HG03108 (cell line): ENCODE measurements around the gene GAGE2A.
"Not testable (repeated sequence)": the region's sequence is repeated elsewhere in the genome, so short reads cannot be mapped to it uniquely, and the experiment has no call there.

Source experiments
- ATAC-seq: cut with Tn5 transposase; IDR thresholded peaks from one replicate; pipeline ENCODE4 v1.9.1; 2021; ENCODE audit warnings: moderate library complexity; ENCODE audit not compliant: unreplicated experiment

The GAGE2A gene, protein sequence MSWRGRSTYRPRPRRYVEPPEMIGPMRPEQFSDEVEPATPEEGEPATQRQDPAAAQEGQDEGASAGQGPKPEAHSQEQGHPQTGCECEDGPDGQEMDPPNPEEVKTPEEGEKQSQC

DNA sequence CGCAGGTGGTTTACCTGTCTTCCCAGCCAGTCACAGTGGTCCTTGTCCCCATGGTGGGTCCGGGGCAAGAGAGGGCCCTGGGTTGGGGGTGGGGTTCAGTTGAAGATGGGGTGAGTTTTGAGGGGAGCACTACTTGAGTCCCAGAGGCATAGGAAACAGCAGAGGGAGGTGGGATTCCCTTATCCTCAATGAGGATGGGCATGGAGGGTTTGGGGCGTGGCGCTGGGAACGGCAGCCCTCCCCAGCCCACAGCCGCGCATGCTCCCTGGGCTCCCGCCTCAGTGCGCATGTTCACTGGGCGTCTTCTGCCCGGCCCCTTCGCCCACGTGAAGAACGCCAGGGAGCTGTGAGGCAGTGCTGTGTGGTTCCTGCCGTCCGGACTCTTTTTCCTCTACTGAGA lies at the start of gene GAGE2A:
TSS of gene GAGE2A (plus strand) at position 301 of the 400 bp plus-strand sequence. CDS start 1,155 bp downstream, outside the sequence.
- not testable (repeated sequence) for ATAC-seq

- ATAC-seq: not testable (repeated sequence)
These were observed 47.9 kb upstream of the GAGE2A start, which contains the start of gene GAGE12D for GRCh38 chrX:49541433-49541832. GAGE12D (plus strand) TSS chrX:49541733; CDS start chrX:49542888, 1,155 bp downstream.

DNA sequence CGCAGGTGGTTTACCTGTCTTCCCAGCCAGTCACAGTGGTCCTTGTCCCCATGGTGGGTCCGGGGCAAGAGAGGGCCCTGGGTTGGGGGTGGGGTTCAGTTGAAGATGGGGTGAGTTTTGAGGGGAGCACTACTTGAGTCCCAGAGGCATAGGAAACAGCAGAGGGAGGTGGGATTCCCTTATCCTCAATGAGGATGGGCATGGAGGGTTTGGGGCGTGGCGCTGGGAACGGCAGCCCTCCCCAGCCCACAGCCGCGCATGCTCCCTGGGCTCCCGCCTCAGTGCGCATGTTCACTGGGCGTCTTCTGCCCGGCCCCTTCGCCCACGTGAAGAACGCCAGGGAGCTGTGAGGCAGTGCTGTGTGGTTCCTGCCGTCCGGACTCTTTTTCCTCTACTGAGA lies 38.3 kb upstream of the GAGE2A start, which contains the start of gene GAGE12E:
TSS of gene GAGE12E (plus strand) at position 301 of the 400 bp plus-strand sequence. CDS start 1,155 bp downstream, outside the sequence.
- not testable (repeated sequence) for ATAC-seq

- not testable (repeated sequence) for ATAC-seq
These were observed 28.8 kb upstream of the GAGE2A start, which contains the start of gene GAGE12F for GRCh38 chrX:49560542-49560941. GAGE12F (plus strand) TSS chrX:49560842; CDS start chrX:49561997, 1,155 bp downstream.

DNA sequence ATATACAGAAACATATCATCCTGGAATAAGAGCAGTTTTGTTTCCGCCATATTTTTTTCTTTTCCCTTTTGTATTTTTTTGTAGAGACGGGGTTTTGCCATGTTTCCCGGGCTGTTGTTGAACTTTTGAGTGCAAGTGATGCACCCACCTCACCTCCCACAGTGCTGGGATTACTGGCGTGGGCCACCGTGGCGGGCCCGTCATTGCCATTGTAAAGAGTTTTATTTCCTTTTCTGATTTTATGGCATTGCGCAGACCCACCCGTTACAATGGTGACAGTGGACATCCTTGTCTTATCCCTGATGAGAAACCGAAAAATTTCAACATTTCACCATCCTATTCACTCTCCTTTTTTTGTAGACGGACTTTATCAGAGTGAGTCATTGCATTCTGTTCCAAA lies 20.6 kb upstream of the GAGE2A start:
- not testable (repeated sequence) for ATAC-seq

DNA sequence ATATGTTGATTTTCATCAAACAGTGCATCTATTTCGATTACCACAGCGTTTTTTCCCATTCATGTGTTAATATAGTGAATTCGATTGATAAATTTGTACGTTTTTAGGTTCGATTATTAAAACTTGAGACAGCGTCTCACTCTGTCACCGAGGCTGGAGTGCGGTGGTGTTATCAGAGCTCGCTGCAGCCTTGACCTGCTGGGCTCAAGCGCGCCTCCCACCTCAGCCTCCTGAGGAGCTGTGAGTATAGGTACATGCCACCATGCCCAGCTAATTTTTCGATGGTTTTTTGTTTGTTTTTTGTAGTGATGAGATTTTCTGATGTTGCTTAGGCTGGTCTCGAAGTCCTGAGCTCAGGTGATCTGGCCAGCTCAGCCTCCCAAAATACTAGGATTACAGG lies 20.1 kb upstream of the GAGE2A start:
- ATAC-seq: not testable (repeated sequence)

DNA sequence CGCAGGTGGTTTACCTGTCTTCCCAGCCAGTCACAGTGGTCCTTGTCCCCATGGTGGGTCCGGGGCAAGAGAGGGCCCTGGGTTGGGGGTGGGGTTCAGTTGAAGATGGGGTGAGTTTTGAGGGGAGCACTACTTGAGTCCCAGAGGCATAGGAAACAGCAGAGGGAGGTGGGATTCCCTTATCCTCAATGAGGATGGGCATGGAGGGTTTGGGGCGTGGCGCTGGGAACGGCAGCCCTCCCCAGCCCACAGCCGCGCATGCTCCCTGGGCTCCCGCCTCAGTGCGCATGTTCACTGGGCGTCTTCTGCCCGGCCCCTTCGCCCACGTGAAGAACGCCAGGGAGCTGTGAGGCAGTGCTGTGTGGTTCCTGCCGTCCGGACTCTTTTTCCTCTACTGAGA lies 19.2 kb upstream of the GAGE2A start, which contains the start of gene GAGE12G:
TSS of gene GAGE12G (plus strand) at position 301 of the 400 bp plus-strand sequence. CDS start 1,155 bp downstream, outside the sequence.
- not testable (repeated sequence) for ATAC-seq

DNA sequence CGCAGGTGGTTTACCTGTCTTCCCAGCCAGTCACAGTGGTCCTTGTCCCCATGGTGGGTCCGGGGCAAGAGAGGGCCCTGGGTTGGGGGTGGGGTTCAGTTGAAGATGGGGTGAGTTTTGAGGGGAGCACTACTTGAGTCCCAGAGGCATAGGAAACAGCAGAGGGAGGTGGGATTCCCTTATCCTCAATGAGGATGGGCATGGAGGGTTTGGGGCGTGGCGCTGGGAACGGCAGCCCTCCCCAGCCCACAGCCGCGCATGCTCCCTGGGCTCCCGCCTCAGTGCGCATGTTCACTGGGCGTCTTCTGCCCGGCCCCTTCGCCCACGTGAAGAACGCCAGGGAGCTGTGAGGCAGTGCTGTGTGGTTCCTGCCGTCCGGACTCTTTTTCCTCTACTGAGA lies 9.6 kb upstream of the GAGE2A start, which contains the start of gene GAGE12H:
TSS of gene GAGE12H (plus strand) at position 301 of the 400 bp plus-strand sequence. CDS start 1,155 bp downstream, outside the sequence.
- not testable (repeated sequence) for ATAC-seq

DNA sequence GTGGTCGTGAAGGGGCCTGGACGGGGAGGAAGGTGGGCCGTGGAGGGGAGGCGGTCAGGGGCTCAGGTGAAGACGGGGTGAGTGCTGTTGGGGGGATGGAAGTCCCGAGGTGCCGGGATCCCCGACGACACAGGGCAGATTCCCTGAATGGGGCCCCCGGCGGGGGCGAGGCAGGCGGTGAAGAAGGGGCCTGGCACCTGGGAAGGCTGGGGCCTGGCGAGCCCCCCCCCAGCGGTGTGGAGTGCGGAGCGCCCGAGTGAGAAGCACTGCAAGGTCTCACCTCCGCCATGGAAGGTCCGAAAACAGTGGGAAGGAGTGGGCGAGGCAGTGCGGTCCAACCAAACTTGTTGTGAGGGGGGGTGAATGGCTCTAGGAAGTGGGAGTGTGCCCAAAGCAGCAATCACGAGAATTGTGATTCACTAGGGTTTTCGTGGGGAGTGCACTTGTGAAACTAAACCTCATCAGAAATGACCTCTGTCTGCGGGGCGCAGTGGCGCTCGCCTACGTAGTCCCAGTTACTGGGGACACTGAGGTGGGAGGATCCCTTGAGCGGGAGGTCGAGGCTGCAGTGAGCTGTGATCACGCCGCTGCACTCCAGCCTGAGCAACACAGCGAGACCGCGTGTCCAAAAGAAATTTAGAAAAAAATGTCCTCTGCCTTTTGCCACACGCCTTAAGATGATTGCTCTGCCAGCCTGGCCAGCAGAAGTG lies 628 bp downstream of the GAGE2A start:
- not testable (repeated sequence) for ATAC-seq

- not testable (repeated sequence) for ATAC-seq
These were observed 1.2 kb downstream of the GAGE2A start for GRCh38 chrX:49590488-49590887.

- not testable (repeated sequence) for ATAC-seq
These were observed 9.4 kb downstream of the GAGE2A start, which contains the start of gene GAGE1 for GRCh38 chrX:49598720-49599119. GAGE1 (plus strand) TSS chrX:49599020; CDS start chrX:49600175, 1,155 bp downstream.

- no peak for ATAC-seq
These were observed 21.5 kb downstream of the GAGE2A start for GRCh38 chrX:49610718-49611310.

GRCh38 chrX:49618574-49618973 lies 29.3 kb downstream of the GAGE2A start:
- no peak for ATAC-seq

GRCh38 chrX:49627086-49627777 lies 37.9 kb downstream of the GAGE2A start:
- ATAC-seq: no peak

DNA sequence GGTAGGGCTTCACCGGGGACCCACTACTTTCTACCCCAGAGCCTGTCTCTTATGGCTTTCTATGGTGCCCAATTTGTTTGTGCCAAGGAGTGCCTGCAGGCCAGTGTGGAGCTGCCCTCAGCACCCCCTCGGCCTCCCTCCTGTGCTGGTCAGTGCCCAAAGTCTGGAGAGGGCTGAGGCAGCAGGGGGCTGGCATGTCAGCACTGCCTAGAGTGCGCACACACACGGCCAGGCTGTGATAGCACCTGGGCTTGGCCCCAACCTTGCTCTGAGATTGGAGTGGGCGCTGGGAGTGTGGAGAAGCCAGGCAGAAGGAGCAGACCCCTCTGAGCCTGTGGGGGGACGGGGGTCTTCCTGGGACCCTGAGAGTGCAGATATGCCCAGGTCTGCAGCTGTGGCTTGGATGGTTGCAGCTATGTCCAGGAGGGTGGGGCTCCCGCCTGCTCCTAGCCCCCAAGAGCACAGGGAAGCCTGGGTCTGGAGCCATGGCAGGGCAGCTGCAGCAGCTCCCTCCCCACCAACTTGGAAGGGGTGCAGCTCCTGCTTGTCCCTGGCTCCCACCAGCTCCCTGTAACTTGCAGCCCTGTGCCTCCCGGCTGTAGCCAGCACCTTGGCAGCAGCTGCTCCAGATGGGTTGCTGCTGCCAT lies 55.8 kb downstream of the GAGE2A start:
- ATAC-seq: no peak
